ENCODE measurements around the gene ABCD3. TPM values are rescaled to one million over a fixed set of nuclear protein-coding genes. Genes with fewer than 3 reads are reported as not detected.

The ABCD3 gene
- total RNA-seq, 1 donor from 2014 or later, result 38.4 TPM

DNA sequence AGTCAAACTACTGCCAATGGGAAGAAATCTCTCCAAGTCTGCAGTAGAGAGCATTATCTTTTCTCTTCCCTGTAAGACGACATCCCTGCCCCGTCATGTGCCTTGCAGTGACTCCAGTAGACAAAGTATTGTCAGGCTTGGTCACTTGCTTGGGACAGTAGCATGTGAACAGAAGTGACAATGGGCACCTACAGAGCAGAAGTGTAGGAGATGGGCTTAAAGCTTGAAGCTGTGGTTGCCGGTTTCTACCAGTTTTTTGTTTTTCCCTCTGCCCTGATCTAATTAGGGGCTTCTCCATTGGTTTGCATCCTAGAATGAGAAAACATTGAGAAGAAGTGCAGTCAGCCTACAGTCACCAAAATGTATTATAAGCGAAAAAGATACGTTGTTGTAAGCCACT lies 110.6 kb downstream of the ABCD3 start:
- Histone ChIP-seq H3K79me2 (ENCODE audit: insufficient read depth, low read length) (no peaks in the 10 kb centered on the region), H3K4me2 (ENCODE audit: low read length) (no peak overlapping the region)
- TF ChIP-seq, protein P1, sequence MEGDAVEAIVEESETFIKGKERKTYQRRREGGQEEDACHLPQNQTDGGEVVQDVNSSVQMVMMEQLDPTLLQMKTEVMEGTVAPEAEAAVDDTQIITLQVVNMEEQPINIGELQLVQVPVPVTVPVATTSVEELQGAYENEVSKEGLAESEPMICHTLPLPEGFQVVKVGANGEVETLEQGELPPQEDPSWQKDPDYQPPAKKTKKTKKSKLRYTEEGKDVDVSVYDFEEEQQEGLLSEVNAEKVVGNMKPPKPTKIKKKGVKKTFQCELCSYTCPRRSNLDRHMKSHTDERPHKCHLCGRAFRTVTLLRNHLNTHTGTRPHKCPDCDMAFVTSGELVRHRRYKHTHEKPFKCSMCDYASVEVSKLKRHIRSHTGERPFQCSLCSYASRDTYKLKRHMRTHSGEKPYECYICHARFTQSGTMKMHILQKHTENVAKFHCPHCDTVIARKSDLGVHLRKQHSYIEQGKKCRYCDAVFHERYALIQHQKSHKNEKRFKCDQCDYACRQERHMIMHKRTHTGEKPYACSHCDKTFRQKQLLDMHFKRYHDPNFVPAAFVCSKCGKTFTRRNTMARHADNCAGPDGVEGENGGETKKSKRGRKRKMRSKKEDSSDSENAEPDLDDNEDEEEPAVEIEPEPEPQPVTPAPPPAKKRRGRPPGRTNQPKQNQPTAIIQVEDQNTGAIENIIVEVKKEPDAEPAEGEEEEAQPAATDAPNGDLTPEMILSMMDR (IDR thresholded peaks at IDR 0.05; ENCODE audit: insufficient read depth, low read depth, low read length), result no peak
- TF ChIP-seq EZH2 (IDR thresholded peaks at IDR 0.05; ENCODE audit: insufficient read depth, low read length), result no peak

DNA sequence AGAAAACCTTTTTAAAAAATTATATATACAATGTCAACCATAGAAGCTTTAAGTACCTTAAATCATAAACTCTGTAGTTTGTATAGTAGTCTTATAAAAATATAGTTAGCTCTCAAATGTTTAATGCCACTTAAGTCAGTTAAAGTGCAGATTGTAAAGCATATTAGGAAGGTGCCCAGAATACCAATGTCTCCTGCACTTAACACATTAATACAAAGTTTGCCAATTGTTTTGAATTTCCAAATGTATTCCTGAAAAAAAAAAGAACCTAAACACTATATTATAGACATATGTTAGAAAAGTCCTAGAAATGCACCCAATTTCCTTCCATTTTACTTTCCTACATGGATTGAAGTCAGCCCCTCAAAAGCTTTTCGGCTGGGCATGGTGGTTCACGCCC lies 111.2 kb downstream of the ABCD3 start:
- no peaks in the 10 kb centered on the region for H3K27me3 ChIP-seq (ENCODE audit: insufficient read depth, low read length)
- H3K9ac ChIP-seq (ENCODE audit: low read length), result no peak overlapping the region
- H3K4me3 ChIP-seq (ENCODE audit: insufficient read depth, low read depth, low read length), result no peak overlapping the region
- H3K4me2 ChIP-seq (ENCODE audit: low read length), result no peak overlapping the region
- peaks cover 41% of the 10 kb centered on the region for H3K36me3 ChIP-seq (ENCODE audit: insufficient read depth, low read length)
- no peaks in the 10 kb centered on the region for H3K9me3 ChIP-seq (ENCODE audit: insufficient read depth, low read depth, low read length)
- H4K20me1 ChIP-seq (ENCODE audit: insufficient read depth, low read length), result peaks cover 23% of the 10 kb centered on the region
- H3K27me3 Mint-ChIP-seq (ENCODE audit: low read depth, unreplicated experiment), result no peaks in the 10 kb centered on the region
- peaks cover 5% of the 10 kb centered on the region for H3K4me1 ChIP-seq (ENCODE audit: insufficient read depth, low read length)
- no peak overlapping the region for H3K27ac Mint-ChIP-seq (ENCODE audit: unreplicated experiment)
- no peak overlapping the region for H2AFZ ChIP-seq (ENCODE audit: low read depth, low read length)
- no peak for DNase-seq (ENCODE audit: low read depth)
- no peaks in the 10 kb centered on the region for H3K79me2 ChIP-seq (ENCODE audit: insufficient read depth, low read length)
- FAIRE-seq, result no peak
- H3K4me3 Mint-ChIP-seq (ENCODE audit: unreplicated experiment), result no peak overlapping the region
- TF ChIP-seq, protein P1 (IDR thresholded peaks at IDR 0.05; ENCODE audit: insufficient read depth, low read depth, low read length), result no peak
- TF ChIP-seq EZH2 (IDR thresholded peaks at IDR 0.05; ENCODE audit: insufficient read depth, low read length), result no peak
- H3K36me3 Mint-ChIP-seq (ENCODE audit: low read depth, unreplicated experiment), result peaks cover 12% of the 10 kb centered on the region
- H3K9me3 Mint-ChIP-seq (ENCODE audit: unreplicated experiment), result no peaks in the 10 kb centered on the region
- H3K27ac ChIP-seq (ENCODE audit: low read depth, low read length), result no peak overlapping the region
- H3K4me1 Mint-ChIP-seq (ENCODE audit: low read depth, unreplicated experiment), result peaks cover 17% of the 10 kb centered on the region

More for the DNA sequence above, 110.6 kb downstream of the ABCD3 start:
- DNase-seq (ENCODE audit: low read depth) (no peak), FAIRE-seq (no peak)
- peaks cover 12% of the 10 kb centered on the region for H3K36me3 Mint-ChIP-seq (ENCODE audit: low read depth, unreplicated experiment)
- Histone ChIP-seq H3K4me1 (ENCODE audit: insufficient read depth, low read length) (peaks cover 5% of the 10 kb centered on the region), H3K9ac (ENCODE audit: low read length) (no peak overlapping the region), H3K36me3 (ENCODE audit: insufficient read depth, low read length) (peaks cover 37% of the 10 kb centered on the region), H3K27ac (ENCODE audit: low read depth, low read length) (no peak overlapping the region), H3K4me3 (ENCODE audit: insufficient read depth, low read depth, low read length) (no peak overlapping the region), H4K20me1 (ENCODE audit: insufficient read depth, low read length) (peaks cover 23% of the 10 kb centered on the region), H2AFZ (ENCODE audit: low read depth, low read length) (no peak overlapping the region), H3K9me3 (ENCODE audit: insufficient read depth, low read depth, low read length) (no peaks in the 10 kb centered on the region), H3K27me3 (ENCODE audit: insufficient read depth, low read length) (no peaks in the 10 kb centered on the region)
- peaks cover 17% of the 10 kb centered on the region for H3K4me1 Mint-ChIP-seq (ENCODE audit: low read depth, unreplicated experiment)
- H3K9me3 Mint-ChIP-seq (ENCODE audit: unreplicated experiment), result peaks cover 2% of the 10 kb centered on the region
- no peaks in the 10 kb centered on the region for H3K27me3 Mint-ChIP-seq (ENCODE audit: low read depth, unreplicated experiment)
- peak overlapping the region; percentile 43 for H3K4me3 Mint-ChIP-seq (ENCODE audit: unreplicated experiment)
- peak overlapping the region; percentile 30 for H3K27ac Mint-ChIP-seq (ENCODE audit: unreplicated experiment)

DNA sequence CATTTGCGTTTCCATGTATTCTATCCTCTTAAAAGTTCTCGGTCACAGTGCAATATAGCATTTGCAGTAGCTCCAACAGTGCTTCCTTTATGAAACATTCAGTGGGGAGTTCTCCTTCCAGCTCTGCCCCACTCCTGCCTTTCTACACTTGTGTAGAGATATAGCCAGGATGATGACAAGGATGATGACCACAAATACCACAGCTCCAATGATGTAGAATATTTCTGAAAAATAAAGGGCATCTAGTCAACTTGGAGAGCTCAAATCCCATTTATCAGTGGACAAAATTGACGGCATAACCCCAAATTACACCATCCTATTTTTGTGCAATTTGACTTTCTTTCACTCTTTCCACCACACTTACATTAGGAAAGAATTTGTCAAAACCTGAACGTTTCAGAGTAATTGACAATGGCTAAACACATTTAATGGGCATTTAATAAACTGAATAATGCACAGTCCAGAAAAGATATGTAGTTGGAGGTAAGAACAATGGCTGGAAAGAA lies 112.2 kb downstream of the ABCD3 start:
- Mint-ChIP-seq H3K27me3 (ENCODE audit: low read depth, unreplicated experiment) (no peaks in the 10 kb centered on the region), H3K27ac (ENCODE audit: unreplicated experiment) (no peak overlapping the region), H3K9me3 (ENCODE audit: unreplicated experiment) (no peaks in the 10 kb centered on the region), H3K4me3 (ENCODE audit: unreplicated experiment) (no peak overlapping the region), H3K36me3 (ENCODE audit: low read depth, unreplicated experiment) (peaks cover 19% of the 10 kb centered on the region), H3K4me1 (ENCODE audit: low read depth, unreplicated experiment) (peaks cover 19% of the 10 kb centered on the region)
- H3K9ac ChIP-seq (ENCODE audit: low read length), result no peak overlapping the region
- peaks cover 51% of the 10 kb centered on the region for H3K36me3 ChIP-seq (ENCODE audit: insufficient read depth, low read length)
- FAIRE-seq (no peak), DNase-seq (ENCODE audit: low read depth) (no peak)
- no peak overlapping the region for H3K4me3 ChIP-seq (ENCODE audit: insufficient read depth, low read depth, low read length)
- H3K27ac ChIP-seq (ENCODE audit: low read depth, low read length), result no peak overlapping the region
- no peak overlapping the region for H2AFZ ChIP-seq (ENCODE audit: low read depth, low read length)
- TF ChIP-seq, protein P1 (IDR thresholded peaks at IDR 0.05; ENCODE audit: insufficient read depth, low read depth, low read length), result no peak
- TF ChIP-seq EZH2 (IDR thresholded peaks at IDR 0.05; ENCODE audit: insufficient read depth, low read length), result no peak
- peaks cover 33% of the 10 kb centered on the region for H4K20me1 ChIP-seq (ENCODE audit: insufficient read depth, low read length)
- no peak overlapping the region for H3K4me2 ChIP-seq (ENCODE audit: low read length)
- H3K79me2 ChIP-seq (ENCODE audit: insufficient read depth, low read length), result peaks cover 6% of the 10 kb centered on the region
- no peaks in the 10 kb centered on the region for H3K9me3 ChIP-seq (ENCODE audit: insufficient read depth, low read depth, low read length)
- no peaks in the 10 kb centered on the region for H3K27me3 ChIP-seq (ENCODE audit: insufficient read depth, low read length)
- peaks cover 6% of the 10 kb centered on the region for H3K4me1 ChIP-seq (ENCODE audit: insufficient read depth, low read length)

Data from astrocyte (in vitro differentiated cells and primary cell).